ENCODE results near the gene STX8.

The STX8 gene

DNA sequence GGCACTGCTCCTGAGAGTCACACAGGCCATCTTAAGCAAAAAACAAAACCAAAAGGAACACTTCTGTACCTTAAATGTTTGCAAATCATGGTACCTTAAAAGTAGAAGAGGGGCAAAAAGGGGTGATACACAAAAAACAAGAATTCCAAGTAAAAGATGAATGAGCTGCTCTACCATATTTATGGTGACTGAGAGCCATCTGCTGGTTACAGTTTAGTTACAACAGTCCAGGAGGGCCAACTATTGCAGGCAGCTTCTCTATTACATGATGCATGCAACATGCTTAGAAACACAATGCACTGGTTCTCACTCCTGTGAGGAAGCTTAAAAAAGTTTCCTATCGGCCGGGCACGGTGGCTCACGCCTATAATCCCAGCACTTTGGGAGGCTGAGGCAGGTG, 53.5 kb downstream of the STX8 start:
- Mint-ChIP-seq H3K27me3 (ENCODE audit: low read depth) (no peaks in the 10 kb centered on the region), H3K36me3 (ENCODE audit: low read depth) (peaks cover 4% of the 10 kb centered on the region), H3K4me1 (peaks cover 39% of the 10 kb centered on the region), H3K9me3 (no peaks in the 10 kb centered on the region), H3K27ac (no peak overlapping the region), H3K4me3 (no peak overlapping the region)
- TF ChIP-seq, protein P1, sequence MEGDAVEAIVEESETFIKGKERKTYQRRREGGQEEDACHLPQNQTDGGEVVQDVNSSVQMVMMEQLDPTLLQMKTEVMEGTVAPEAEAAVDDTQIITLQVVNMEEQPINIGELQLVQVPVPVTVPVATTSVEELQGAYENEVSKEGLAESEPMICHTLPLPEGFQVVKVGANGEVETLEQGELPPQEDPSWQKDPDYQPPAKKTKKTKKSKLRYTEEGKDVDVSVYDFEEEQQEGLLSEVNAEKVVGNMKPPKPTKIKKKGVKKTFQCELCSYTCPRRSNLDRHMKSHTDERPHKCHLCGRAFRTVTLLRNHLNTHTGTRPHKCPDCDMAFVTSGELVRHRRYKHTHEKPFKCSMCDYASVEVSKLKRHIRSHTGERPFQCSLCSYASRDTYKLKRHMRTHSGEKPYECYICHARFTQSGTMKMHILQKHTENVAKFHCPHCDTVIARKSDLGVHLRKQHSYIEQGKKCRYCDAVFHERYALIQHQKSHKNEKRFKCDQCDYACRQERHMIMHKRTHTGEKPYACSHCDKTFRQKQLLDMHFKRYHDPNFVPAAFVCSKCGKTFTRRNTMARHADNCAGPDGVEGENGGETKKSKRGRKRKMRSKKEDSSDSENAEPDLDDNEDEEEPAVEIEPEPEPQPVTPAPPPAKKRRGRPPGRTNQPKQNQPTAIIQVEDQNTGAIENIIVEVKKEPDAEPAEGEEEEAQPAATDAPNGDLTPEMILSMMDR (IDR thresholded peaks at IDR 0.05; ENCODE audit: unreplicated experiment in 3 of 3): peak; percentile 65 to 72 (median 67)

- H3K36me3 Mint-ChIP-seq (ENCODE audit: low read depth): peaks cover 4% of the 10 kb centered on the region
- TF ChIP-seq, protein P1 (IDR thresholded peaks at IDR 0.05; ENCODE audit: unreplicated experiment in 3 of 3): no peak
- no peaks in the 10 kb centered on the region for H3K9me3 Mint-ChIP-seq
- H3K27ac Mint-ChIP-seq: peak overlapping the region; percentile 38 to 61 (median 51)
- H3K4me1 Mint-ChIP-seq: peaks cover 41% of the 10 kb centered on the region
- no peaks in the 10 kb centered on the region for H3K27me3 Mint-ChIP-seq (ENCODE audit: low read depth)
- H3K4me3 Mint-ChIP-seq: no peak overlapping the region
Measured at GRCh38 chr17:9521062-9521461, 54.6 kb downstream of the STX8 start.

GRCh38 chr17:9520649-9521048, 55.0 kb downstream of the STX8 start:
- Mint-ChIP-seq H3K27me3 (ENCODE audit: low read depth) (no peaks in the 10 kb centered on the region), H3K9me3 (no peaks in the 10 kb centered on the region), H3K4me3 (no peak overlapping the region), H3K4me1 (peaks cover 41% of the 10 kb centered on the region), H3K27ac (peak overlapping the region; percentile 38 to 61 (median 51)), H3K36me3 (ENCODE audit: low read depth) (peaks cover 4% of the 10 kb centered on the region)
- TF ChIP-seq, protein P1 (IDR thresholded peaks at IDR 0.05; ENCODE audit: unreplicated experiment in 3 of 3): no peak

DNA sequence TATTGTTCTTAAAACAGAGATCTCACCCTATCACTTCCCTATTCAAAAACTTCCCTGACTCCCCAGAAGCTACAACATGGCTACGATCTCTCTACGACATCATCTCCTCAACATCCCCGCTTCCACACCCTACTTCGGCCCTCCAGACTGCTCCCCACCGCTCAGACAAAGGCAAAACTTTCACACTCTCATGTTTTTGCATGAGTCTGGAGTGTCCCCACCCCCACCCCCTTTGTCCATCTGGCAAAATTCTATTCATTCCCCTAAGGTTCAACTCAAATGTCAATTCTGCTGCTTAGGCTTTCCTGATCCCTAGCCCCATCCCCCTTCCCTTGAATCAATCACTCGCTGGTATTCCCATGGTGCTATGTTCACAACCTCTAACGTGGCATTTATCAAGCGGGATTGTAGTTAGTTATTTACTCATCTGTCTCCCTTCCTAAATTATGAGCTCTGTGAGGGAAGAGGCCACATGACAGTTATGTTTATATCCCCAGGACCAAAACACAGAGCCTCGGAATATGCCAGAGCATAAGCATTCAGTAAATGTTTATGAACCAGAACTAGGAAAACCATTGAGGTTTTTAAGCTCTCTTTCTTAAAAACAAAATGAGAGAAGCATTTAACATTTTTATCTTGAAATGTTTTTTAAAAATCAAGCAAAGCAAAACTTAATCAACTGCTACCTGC, 55.9 kb downstream of the STX8 start:
- Mint-ChIP-seq H3K9me3 (no peaks in the 10 kb centered on the region), H3K36me3 (ENCODE audit: low read depth) (peaks cover 4% of the 10 kb centered on the region), H3K4me3 (peak overlapping the region in 2 of 3 experiments; percentile 1 to 18), H3K27me3 (ENCODE audit: low read depth) (no peaks in the 10 kb centered on the region), H3K4me1 (peaks cover 41% of the 10 kb centered on the region), H3K27ac (peak overlapping the region; percentile 35 to 74 (median 59))
- TF ChIP-seq, protein P1 (IDR thresholded peaks at IDR 0.05; ENCODE audit: unreplicated experiment in 3 of 3): no peak

DNA sequence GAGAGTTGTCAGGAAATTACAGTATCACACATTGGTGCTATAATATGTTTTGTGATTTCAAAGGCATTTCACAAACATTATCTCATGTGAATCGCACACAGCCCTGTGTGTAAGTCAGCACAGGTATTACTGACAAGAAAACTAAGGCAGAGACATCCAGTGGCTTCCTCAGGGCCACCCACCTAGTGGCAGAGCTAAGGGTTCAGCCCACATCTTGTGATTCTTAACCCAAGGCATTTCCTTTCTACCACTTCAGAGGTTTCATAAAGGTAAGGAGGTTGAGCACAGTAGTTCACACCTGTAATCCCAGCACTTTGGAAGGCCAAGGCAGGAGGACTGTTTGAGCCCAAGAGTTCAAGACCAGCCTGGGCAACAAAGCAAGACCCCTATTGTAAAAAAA, 58.2 kb downstream of the STX8 start:
- peaks cover 4% of the 10 kb centered on the region for H3K36me3 Mint-ChIP-seq (ENCODE audit: low read depth)
- TF ChIP-seq, protein P1 (IDR thresholded peaks at IDR 0.05; ENCODE audit: unreplicated experiment in 3 of 3): no peak

GRCh38 chr17:9513266-9513665, 62.4 kb downstream of the STX8 start:
- peaks cover 27% of the 10 kb centered on the region for H3K9me3 Mint-ChIP-seq

More for the DNA sequence above, 58.2 kb downstream of the STX8 start:
- Mint-ChIP-seq H3K27me3 (ENCODE audit: low read depth) (no peaks in the 10 kb centered on the region), H3K4me1 (peaks cover 41% of the 10 kb centered on the region), H3K9me3 (peaks cover 4% of the 10 kb centered on the region), H3K4me3 (no peak overlapping the region), H3K27ac (no peak overlapping the region)

More at GRCh38 chr17:9513266-9513665, 62.4 kb downstream of the STX8 start:
- no peak overlapping the region for H3K27ac Mint-ChIP-seq
- H3K36me3 Mint-ChIP-seq (ENCODE audit: low read depth): peaks cover 19% of the 10 kb centered on the region
- peaks cover 13% of the 10 kb centered on the region for H3K4me1 Mint-ChIP-seq
- no peak overlapping the region for H3K4me3 Mint-ChIP-seq
- TF ChIP-seq, protein P1 (IDR thresholded peaks at IDR 0.05; ENCODE audit: unreplicated experiment in 3 of 3): no peak
- no peaks in the 10 kb centered on the region for H3K27me3 Mint-ChIP-seq (ENCODE audit: low read depth)

Data from nephron (organoid).